GM23338 (cell line): ENCODE measurements around the gene WNT11. TPM values are rescaled to one million over a fixed set of nuclear protein-coding genes. Genes with fewer than 3 reads are reported as not detected.

Experiments
- ATAC-seq: fragments of 200-7000 bp; cut with Tn5 transposase; 3 replicates; pipeline ENCODE4 v1.9.1; 2020
- DNase-seq: peaks from one replicate; pipeline ENCODE4 v3.0.0-alpha.2; 2015; ENCODE audit warnings: low spot score
- H2AFZ ChIP-seq: fragments of 200-600 bp; sonication (generic); 2 replicates; pipeline ENCODE4 v1.8.0; 2016; ENCODE audit warnings: antibody characterized with exemption, mild to moderate bottlenecking, moderate library complexity
- H3F3A ChIP-seq: fragments of 200-600 bp; sonication (generic); replicated peaks from 2 replicates; pipeline ENCODE4 v1.8.0; 2017; ENCODE audit warnings: antibody characterized with exemption, mixed run types, low read depth
- H3K27ac ChIP-seq: fragments of 200-600 bp; sonication (generic); 2 replicates; pipeline ENCODE4 v1.6.1; 2016; ENCODE audit warnings: low read depth
- H3K27me3 ChIP-seq: fragments of 200-600 bp; sonication (generic); 2 replicates; pipeline ENCODE4 v1.8.0; 2016; ENCODE audit warnings: mild to moderate bottlenecking, mixed run types, moderate library complexity; ENCODE audit not compliant: insufficient read depth
- H3K36me3 ChIP-seq: fragments of 200-600 bp; sonication (generic); 2 replicates; pipeline ENCODE4 v1.8.0; 2016; ENCODE audit warnings: mild to moderate bottlenecking; ENCODE audit not compliant: insufficient read depth
- H3K4me1 ChIP-seq: fragments of 200-600 bp; sonication (generic); 2 replicates; pipeline ENCODE4 v1.8.0; 2016; ENCODE audit warnings: mild to moderate bottlenecking, moderate library complexity; ENCODE audit not compliant: insufficient read depth
- H3K4me2 ChIP-seq: fragments of 200-600 bp; sonication (generic); 2 replicates; pipeline ENCODE4 v1.7.1; 2017; ENCODE audit warnings: mixed run types
- H3K4me3 ChIP-seq: fragments of 200-600 bp; sonication (generic); 2 replicates; pipeline ENCODE4 v1.6.1; 2016; ENCODE audit warnings: mixed run types
- H3K79me2 ChIP-seq: fragments of 200-600 bp; sonication (generic); replicated peaks from 2 replicates; pipeline ENCODE4 v1.8.0; 2017; ENCODE audit warnings: mild to moderate bottlenecking; ENCODE audit not compliant: insufficient read depth
- H3K9me2 ChIP-seq: fragments of 200-600 bp; sonication (generic); 2 replicates; pipeline ENCODE4 v1.8.0; 2017; ENCODE audit not compliant: insufficient read depth
- H4K20me1 ChIP-seq: fragments of 200-600 bp; sonication (generic); replicated peaks from 2 replicates; pipeline ENCODE4 v1.8.0; 2017; ENCODE audit warnings: mild to moderate bottlenecking; ENCODE audit not compliant: insufficient read depth
- H3K27ac Mint-ChIP-seq: 2 replicates; pipeline ENCODE4 v1.8.0; 2020; ENCODE audit warnings: inconsistent platforms, mild to moderate bottlenecking, moderate library complexity, mixed read lengths
- H3K27me3 Mint-ChIP-seq: 3 replicates; pipeline ENCODE4 v1.8.0; 2022; ENCODE audit warnings: low read depth, mild to moderate bottlenecking, moderate library complexity, mixed read lengths, inconsistent platforms; ENCODE audit not compliant: insufficient read depth, poor library complexity
- H3K36me3 Mint-ChIP-seq: 3 replicates; pipeline ENCODE4 v1.8.0; 2021; ENCODE audit warnings: low read depth, mild to moderate bottlenecking, inconsistent platforms, moderate library complexity, mixed read lengths
- H3K4me1 Mint-ChIP-seq: 3 replicates; pipeline ENCODE4 v1.8.0; 2020; ENCODE audit warnings: mild to moderate bottlenecking, inconsistent platforms, mixed read lengths
- H3K4me3 Mint-ChIP-seq: 3 replicates; pipeline ENCODE4 v1.8.0; 2021; ENCODE audit warnings: moderate library complexity, mild to moderate bottlenecking, inconsistent platforms, mixed read lengths
- H3K9me3 Mint-ChIP-seq: 3 replicates; pipeline ENCODE4 v1.8.0; 2020; ENCODE audit warnings: moderate library complexity, mild to moderate bottlenecking, inconsistent platforms, mixed read lengths
- CREB1 ChIP-seq: fragments of 250-450 bp; sonication (Bioruptor Pico); IDR thresholded peaks from 2 replicates; pipeline ENCODE4 v1.5.0; 2020; ENCODE audit warnings: low read depth, mild to moderate bottlenecking, moderate library complexity
- ETS1 ChIP-seq: IDR thresholded peaks from 2 replicates; pipeline ENCODE4 v1.6.1; 2016; ENCODE audit warnings: antibody characterized with exemption
- EZH2 ChIP-seq: fragments of 200-600 bp; sonication (generic); IDR thresholded peaks from one replicate; pipeline ENCODE4 v1.8.0; 2017; ENCODE audit warnings: antibody characterized with exemption, mild to moderate bottlenecking, low read depth; ENCODE audit not compliant: unreplicated experiment
- EZH2phosphoT487 ChIP-seq: fragments of 200-600 bp; sonication (generic); IDR thresholded peaks from one replicate; pipeline ENCODE4 v1.8.1; 2018; ENCODE audit warnings: antibody characterized with exemption; ENCODE audit not compliant: unreplicated experiment
- JUNB ChIP-seq: IDR thresholded peaks from one replicate; pipeline ENCODE4 v1.6.1; 2016; ENCODE audit warnings: antibody characterized with exemption; ENCODE audit not compliant: unreplicated experiment
- NANOG ChIP-seq: IDR thresholded peaks from 2 replicates; pipeline ENCODE4 v1.6.1; 2016; ENCODE audit warnings: antibody characterized with exemption, borderline replicate concordance
- POLR2AphosphoS5 ChIP-seq: IDR thresholded peaks from 2 replicates; pipeline ENCODE4 v1.6.1; 2016; ENCODE audit warnings: antibody characterized with exemption, low read depth
- STAT1 ChIP-seq: IDR thresholded peaks from one replicate; pipeline ENCODE4 v1.6.1; 2016; ENCODE audit warnings: antibody characterized with exemption; ENCODE audit not compliant: unreplicated experiment
- ZNF114 ChIP-seq: fragments of 250-450 bp; sonication (Bioruptor Pico); IDR thresholded peaks from 2 replicates; pipeline ENCODE4 v1.5.0; 2020; ENCODE audit warnings: mild to moderate bottlenecking, moderate library complexity
- ZNF331 ChIP-seq: fragments of 250-450 bp; sonication (Bioruptor Pico); IDR thresholded peaks from 2 replicates; pipeline ENCODE4 v1.5.0; 2020; ENCODE audit warnings: low read depth, mild to moderate bottlenecking, moderate library complexity
- ZNF462 ChIP-seq: fragments of 250-450 bp; sonication (Bioruptor Pico); IDR thresholded peaks from 2 replicates; pipeline ENCODE4 v1.5.0; 2020; ENCODE audit warnings: mild to moderate bottlenecking, moderate library complexity
- polyA plus RNA-seq: library from polyadenylated mRNA; unstranded; fragments of >200 nt; fragmentation: Nextera tagmentation; extraction: Ambion mirVana; gene quantifications from 2 replicates; pipeline ENCODE4 v1.2.1, GENCODE V29; 2016
- total RNA-seq: library from RNA; depleted of rRNA; stranded (reverse); fragments of >200 nt; shearing (Covaris generic); gene quantifications from 2 replicates; pipeline ENCODE4 v1.2.3, GENCODE V29; 2014
- TF ChIP-seq, protein P1 (sequence below), 2 experiments: fragments of 200-600 bp in 1 of 2; sonication (generic) in 1 of 2; conservative IDR thresholded peaks; 2 replicates each; pipeline versions ENCODE4 v1.5.1 to v1.6.1; 2016 to 2017; ENCODE audit warnings: antibody characterized with exemption in 2 of 2, low read depth in 2 of 2, mild to moderate bottlenecking in 2 of 2, moderate library complexity in 1 of 2

WNT11 gene
- total and polyA plus RNA-seq, 2 experiments from 2014 or later: 0.44 to 0.56 TPM

- peaks cover 30% of the 10 kb centered on the region for H3K27me3 Mint-ChIP-seq
- H3K4me3 Mint-ChIP-seq: peak overlapping the region; percentile 100
- H3K4me3 ChIP-seq: peak overlapping the region; percentile 100
- no peaks in the 10 kb centered on the region for H4K20me1 ChIP-seq
- DNase-seq (peak; percentile 98), ATAC-seq (peak; percentile 83)
- H3K79me2 ChIP-seq: no peaks in the 10 kb centered on the region
- no peaks in the 10 kb centered on the region for H3K36me3 ChIP-seq
- peaks cover 7% of the 10 kb centered on the region; the same call in 1 of the 2 replicates for H3F3A ChIP-seq
- H3K36me3 Mint-ChIP-seq: peaks cover 4% of the 10 kb centered on the region; the same call in 2 of the 3 replicates
- H3K4me2 ChIP-seq: peak overlapping the region; percentile 95
- H3K9me3 Mint-ChIP-seq: peaks cover 10% of the 10 kb centered on the region
- no peaks in the 10 kb centered on the region for H3K27me3 ChIP-seq
- TF ChIP-seq NANOG: no peak
- TF ChIP-seq, protein P1, sequence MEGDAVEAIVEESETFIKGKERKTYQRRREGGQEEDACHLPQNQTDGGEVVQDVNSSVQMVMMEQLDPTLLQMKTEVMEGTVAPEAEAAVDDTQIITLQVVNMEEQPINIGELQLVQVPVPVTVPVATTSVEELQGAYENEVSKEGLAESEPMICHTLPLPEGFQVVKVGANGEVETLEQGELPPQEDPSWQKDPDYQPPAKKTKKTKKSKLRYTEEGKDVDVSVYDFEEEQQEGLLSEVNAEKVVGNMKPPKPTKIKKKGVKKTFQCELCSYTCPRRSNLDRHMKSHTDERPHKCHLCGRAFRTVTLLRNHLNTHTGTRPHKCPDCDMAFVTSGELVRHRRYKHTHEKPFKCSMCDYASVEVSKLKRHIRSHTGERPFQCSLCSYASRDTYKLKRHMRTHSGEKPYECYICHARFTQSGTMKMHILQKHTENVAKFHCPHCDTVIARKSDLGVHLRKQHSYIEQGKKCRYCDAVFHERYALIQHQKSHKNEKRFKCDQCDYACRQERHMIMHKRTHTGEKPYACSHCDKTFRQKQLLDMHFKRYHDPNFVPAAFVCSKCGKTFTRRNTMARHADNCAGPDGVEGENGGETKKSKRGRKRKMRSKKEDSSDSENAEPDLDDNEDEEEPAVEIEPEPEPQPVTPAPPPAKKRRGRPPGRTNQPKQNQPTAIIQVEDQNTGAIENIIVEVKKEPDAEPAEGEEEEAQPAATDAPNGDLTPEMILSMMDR (conservative IDR thresholded peaks at IDR 0.05; ENCODE audit: low read depth in 2 of 2): no peak
- TF ChIP-seq ZNF462 (CRISPR knock-in tag): no peak
- TF ChIP-seq JUNB: no peak
- TF ChIP-seq EZH2: no peak
- no peak for TF ChIP-seq ZNF114
- peak; percentile 81 for TF ChIP-seq POLR2AphosphoS5
- TF ChIP-seq STAT1: no peak
- no peak; the same call in 1 of the 2 replicates for TF ChIP-seq ZNF331 (CRISPR knock-in tag)
- no peak for TF ChIP-seq EZH2phosphoT487
- TF ChIP-seq CREB1 (CRISPR knock-in tag): peak; percentile 89
- peak; percentile 16; the same call in 1 of the 2 replicates for TF ChIP-seq ETS1
- peak overlapping the region; percentile 98 for H3K27ac Mint-ChIP-seq
- H3K4me1 Mint-ChIP-seq: peaks cover 7% of the 10 kb centered on the region; the same call in 1 of the 3 replicates
- no peaks in the 10 kb centered on the region for H3K9me2 ChIP-seq
- H2AFZ ChIP-seq: peak overlapping the region; percentile 99
- H3K27ac ChIP-seq: peak overlapping the region; percentile 88
- H3K4me1 ChIP-seq: peaks cover 5% of the 10 kb centered on the region; the same call in 1 of the 2 replicates
These were observed 29.2 kb upstream of the WNT11 start for GRCh38 chr11:76235233-76236091.
